HepG2 (cell line): ENCODE data around the gene HES7. TPM values are rescaled to one million over a fixed set of nuclear protein-coding genes. Genes with fewer than 3 reads are reported as not detected.

Experiments
- ATM ChIP-seq: fragments of 450-650 bp; IDR thresholded peaks from 2 replicates; pipeline ENCODE4 v1.7.1; 2017; ENCODE audit warnings: mild to moderate bottlenecking, borderline replicate concordance
- HOXA5 ChIP-seq: sonication (generic); formaldehyde crosslinking; IDR thresholded peaks from 2 replicates; pipeline ENCODE4 v1.4.0; 2020; ENCODE audit warnings: missing genetic modification reagents
- HOXA7 ChIP-seq: sonication (generic); formaldehyde crosslinking; IDR thresholded peaks from 2 replicates; pipeline ENCODE4 v1.8.1; 2022; ENCODE audit warnings: mild to moderate bottlenecking, missing genetic modification reagents, moderate library complexity
- MAZ ChIP-seq, 2 experiments: sonication (generic) in 1 of 2; formaldehyde crosslinking in 1 of 2; IDR thresholded peaks; 2 replicates each; pipeline versions ENCODE4 v1.5.0 to v1.6.1; 2012 to 2020; ENCODE audit warnings: low read depth in 2 of 2, mild to moderate bottlenecking in 2 of 2, borderline replicate concordance in 1 of 2, improper control_type of control experiment in 1 of 2, low read length in 1 of 2, missing genetic modification reagents in 1 of 2, moderate library complexity in 1 of 2
- NFE2L1 ChIP-seq: sonication (generic); formaldehyde crosslinking; IDR thresholded peaks from 2 replicates; pipeline ENCODE4 v1.4.0; 2020; ENCODE audit warnings: missing genetic modification reagents, mild to moderate bottlenecking, borderline replicate concordance
- NFYC ChIP-seq: IDR thresholded peaks from 2 replicates; pipeline ENCODE4 v1.6.1; 2016; ENCODE audit warnings: missing genetic modification reagents, missing compliant biosample characterization
- TBL1XR1 ChIP-seq: fragments of 150-350 bp; IDR thresholded peaks from 2 replicates; pipeline ENCODE4 v1.6.1; 2014; ENCODE audit warnings: borderline replicate concordance, low read length; ENCODE audit not compliant: partially characterized antibody
- THYN1 ChIP-seq: sonication (generic); formaldehyde crosslinking; IDR thresholded peaks from 2 replicates; pipeline ENCODE4 v1.8.1; 2023; ENCODE audit warnings: low read depth, mild to moderate bottlenecking, moderate library complexity, missing genetic modification reagents, borderline replicate concordance
- ZBTB21 ChIP-seq: sonication (generic); formaldehyde crosslinking; IDR thresholded peaks from 2 replicates; pipeline ENCODE4 v1.4.0; 2020; ENCODE audit warnings: missing genetic modification reagents
- ZFP36L1 ChIP-seq: sonication (generic); formaldehyde crosslinking; IDR thresholded peaks from 2 replicates; pipeline ENCODE4 v1.8.0; 2022; ENCODE audit warnings: mild to moderate bottlenecking, missing genetic modification reagents, moderate library complexity
- ZSCAN12 ChIP-seq: sonication (generic); formaldehyde crosslinking; IDR thresholded peaks from 2 replicates; pipeline ENCODE4 v1.9.0; 2021; ENCODE audit warnings: mild to moderate bottlenecking, missing genetic modification reagents
- ZSCAN25 ChIP-seq: sonication (generic); formaldehyde crosslinking; IDR thresholded peaks from 2 replicates; pipeline ENCODE4 v1.8.0; 2022; ENCODE audit warnings: mild to moderate bottlenecking, missing genetic modification reagents
- ZSCAN9 ChIP-seq: IDR thresholded peaks from 2 replicates; pipeline ENCODE4 v1.6.1; 2016; ENCODE audit warnings: borderline replicate concordance
- polyA plus RNA-seq, 8 experiments: library from polyadenylated mRNA; depleted of rRNA in 3 of 8; stranded (reverse) in 7 of 8; unstranded in 1 of 8; fragments of >200 nt; fragmentation: Illumina TruSeq in 4 of 8; extraction: Trizol in 4 of 8; gene quantifications; 2 replicates each; pipeline versions ENCODE4 v1.2.1 to v1.2.3, GENCODE V29; 2011 to 2016; ENCODE audit warnings: low read depth in 4 of 8, missing spikeins in 1 of 8, mixed read lengths in 1 of 8; ENCODE audit not compliant: insufficient read depth in 1 of 8
- total RNA-seq, 5 experiments: library from RNA; depleted of rRNA; stranded (reverse); fragments of >200 nt; fragmentation: Illumina TruSeq; extraction: Trizol; gene quantifications; 2 replicates each; pipeline ENCODE4 v1.2.3, GENCODE V29; 2016; ENCODE audit warnings: low read depth in 1 of 5
- TF ChIP-seq, protein P1 (sequence below): sonication (generic); formaldehyde crosslinking; IDR thresholded peaks from 2 replicates; pipeline ENCODE4 v1.9.0; 2021; ENCODE audit warnings: missing genetic modification reagents, borderline replicate concordance
- TF ChIP-seq, protein P2 (sequence below): sonication (generic); formaldehyde crosslinking; IDR thresholded peaks from 2 replicates; pipeline ENCODE4 v1.5.0; 2020; ENCODE audit warnings: mild to moderate bottlenecking, missing genetic modification reagents
- TF ChIP-seq, protein P3 (sequence below): sonication (generic); formaldehyde crosslinking; IDR thresholded peaks from 2 replicates; pipeline ENCODE4 v1.4.0; 2020; ENCODE audit warnings: low read depth, missing genetic modification reagents
- TF ChIP-seq, protein P4 (sequence below): sonication (generic); formaldehyde crosslinking; IDR thresholded peaks from 2 replicates; pipeline ENCODE4 v1.8.0; 2022; ENCODE audit warnings: mild to moderate bottlenecking, missing genetic modification reagents, borderline replicate concordance
- TF ChIP-seq, protein P5 (sequence below): IDR thresholded peaks from 2 replicates; pipeline ENCODE4 v1.6.1; 2016; ENCODE audit warnings: low read depth, borderline replicate concordance

HES7 gene
- total and polyA plus RNA-seq, 2 of the 13 experiments (the other 11 are each of a cell fraction or from before 2014, with no cell fraction given): not detected

DNA sequence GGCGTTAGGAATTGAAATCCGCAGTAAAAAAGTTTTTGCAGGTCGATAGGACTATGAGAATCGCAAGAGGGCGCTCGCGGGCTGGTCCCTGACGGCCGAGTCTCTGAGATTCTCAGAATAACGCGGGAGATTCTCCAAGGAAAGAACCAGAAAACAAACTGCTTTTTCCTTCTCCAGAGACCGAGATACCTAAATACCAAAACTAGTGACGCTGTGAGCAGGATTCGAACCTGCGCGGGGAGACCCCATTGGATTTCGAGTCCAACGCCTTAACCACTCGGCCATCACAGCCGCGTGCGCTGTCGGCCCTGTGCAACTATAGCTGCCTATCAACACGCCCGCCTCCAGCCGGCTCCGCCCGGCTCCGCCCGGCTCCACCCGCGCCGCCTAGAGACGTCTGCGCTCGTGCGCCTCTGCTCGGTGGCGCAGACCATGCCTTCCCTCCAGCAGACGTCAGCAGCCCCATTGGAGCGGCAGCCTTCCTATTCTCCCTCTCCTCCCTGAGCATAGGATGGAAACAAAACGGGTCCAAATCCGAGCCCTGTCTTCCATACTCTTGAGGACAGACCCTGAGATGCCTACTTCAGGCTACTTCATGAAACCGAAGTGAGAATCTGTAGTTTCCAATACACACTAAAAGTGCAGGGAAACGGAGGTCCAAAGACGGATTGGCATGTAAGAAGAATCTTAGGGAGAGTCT, 14.9 kb upstream of the HES7 start (continued):
- TF ChIP-seq, protein P1, sequence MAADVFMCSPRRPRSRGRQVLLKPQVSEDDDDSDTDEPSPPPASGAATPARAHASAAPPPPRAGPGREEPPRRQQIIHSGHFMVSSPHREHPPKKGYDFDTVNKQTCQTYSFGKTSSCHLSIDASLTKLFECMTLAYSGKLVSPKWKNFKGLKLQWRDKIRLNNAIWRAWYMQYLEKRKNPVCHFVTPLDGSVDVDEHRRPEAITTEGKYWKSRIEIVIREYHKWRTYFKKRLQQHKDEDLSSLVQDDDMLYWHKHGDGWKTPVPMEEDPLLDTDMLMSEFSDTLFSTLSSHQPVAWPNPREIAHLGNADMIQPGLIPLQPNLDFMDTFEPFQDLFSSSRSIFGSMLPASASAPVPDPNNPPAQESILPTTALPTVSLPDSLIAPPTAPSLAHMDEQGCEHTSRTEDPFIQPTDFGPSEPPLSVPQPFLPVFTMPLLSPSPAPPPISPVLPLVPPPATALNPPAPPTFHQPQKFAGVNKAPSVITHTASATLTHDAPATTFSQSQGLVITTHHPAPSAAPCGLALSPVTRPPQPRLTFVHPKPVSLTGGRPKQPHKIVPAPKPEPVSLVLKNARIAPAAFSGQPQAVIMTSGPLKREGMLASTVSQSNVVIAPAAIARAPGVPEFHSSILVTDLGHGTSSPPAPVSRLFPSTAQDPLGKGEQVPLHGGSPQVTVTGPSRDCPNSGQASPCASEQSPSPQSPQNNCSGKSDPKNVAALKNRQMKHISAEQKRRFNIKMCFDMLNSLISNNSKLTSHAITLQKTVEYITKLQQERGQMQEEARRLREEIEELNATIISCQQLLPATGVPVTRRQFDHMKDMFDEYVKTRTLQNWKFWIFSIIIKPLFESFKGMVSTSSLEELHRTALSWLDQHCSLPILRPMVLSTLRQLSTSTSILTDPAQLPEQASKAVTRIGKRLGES (CRISPR knock-in tag): no peak
- TF ChIP-seq, protein P2, sequence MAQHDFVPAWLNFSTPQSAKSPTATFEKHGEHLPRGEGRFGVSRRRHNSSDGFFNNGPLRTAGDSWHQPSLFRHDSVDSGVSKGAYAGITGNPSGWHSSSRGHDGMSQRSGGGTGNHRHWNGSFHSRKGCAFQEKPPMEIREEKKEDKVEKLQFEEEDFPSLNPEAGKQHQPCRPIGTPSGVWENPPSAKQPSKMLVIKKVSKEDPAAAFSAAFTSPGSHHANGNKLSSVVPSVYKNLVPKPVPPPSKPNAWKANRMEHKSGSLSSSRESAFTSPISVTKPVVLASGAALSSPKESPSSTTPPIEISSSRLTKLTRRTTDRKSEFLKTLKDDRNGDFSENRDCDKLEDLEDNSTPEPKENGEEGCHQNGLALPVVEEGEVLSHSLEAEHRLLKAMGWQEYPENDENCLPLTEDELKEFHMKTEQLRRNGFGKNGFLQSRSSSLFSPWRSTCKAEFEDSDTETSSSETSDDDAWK: no peak
- TF ChIP-seq HOXA5 (CRISPR knock-in tag) (peak; percentile 95; the same call in 1 of the 2 replicates), THYN1 (CRISPR knock-in tag) (no peak), ATM (no peak), ZSCAN9 (CRISPR knock-in tag) (peak; percentile 51; the same call in 1 of the 2 replicates), NFYC (CRISPR knock-in tag) (no peak), ZSCAN12 (CRISPR knock-in tag) (no peak), ZFP36L1 (no peak), TBL1XR1 (no peak), ZBTB21 (no peak), ZSCAN25 (no peak), HOXA7 (CRISPR knock-in tag) (no peak), MAZ (IDR thresholded peaks at IDR 0.05; ENCODE audit: borderline replicate concordance, low read depth, low read length) (0 out of 2 replicates have a peak, but pooled peaks have one; percentile 20), MAZ (CRISPR knock-in tag; IDR thresholded peaks at IDR 0.05; ENCODE audit: low read depth) (peak; percentile 71; the same call in 1 of the 2 replicates), NFE2L1 (no peak)
- TF ChIP-seq, protein P3, sequence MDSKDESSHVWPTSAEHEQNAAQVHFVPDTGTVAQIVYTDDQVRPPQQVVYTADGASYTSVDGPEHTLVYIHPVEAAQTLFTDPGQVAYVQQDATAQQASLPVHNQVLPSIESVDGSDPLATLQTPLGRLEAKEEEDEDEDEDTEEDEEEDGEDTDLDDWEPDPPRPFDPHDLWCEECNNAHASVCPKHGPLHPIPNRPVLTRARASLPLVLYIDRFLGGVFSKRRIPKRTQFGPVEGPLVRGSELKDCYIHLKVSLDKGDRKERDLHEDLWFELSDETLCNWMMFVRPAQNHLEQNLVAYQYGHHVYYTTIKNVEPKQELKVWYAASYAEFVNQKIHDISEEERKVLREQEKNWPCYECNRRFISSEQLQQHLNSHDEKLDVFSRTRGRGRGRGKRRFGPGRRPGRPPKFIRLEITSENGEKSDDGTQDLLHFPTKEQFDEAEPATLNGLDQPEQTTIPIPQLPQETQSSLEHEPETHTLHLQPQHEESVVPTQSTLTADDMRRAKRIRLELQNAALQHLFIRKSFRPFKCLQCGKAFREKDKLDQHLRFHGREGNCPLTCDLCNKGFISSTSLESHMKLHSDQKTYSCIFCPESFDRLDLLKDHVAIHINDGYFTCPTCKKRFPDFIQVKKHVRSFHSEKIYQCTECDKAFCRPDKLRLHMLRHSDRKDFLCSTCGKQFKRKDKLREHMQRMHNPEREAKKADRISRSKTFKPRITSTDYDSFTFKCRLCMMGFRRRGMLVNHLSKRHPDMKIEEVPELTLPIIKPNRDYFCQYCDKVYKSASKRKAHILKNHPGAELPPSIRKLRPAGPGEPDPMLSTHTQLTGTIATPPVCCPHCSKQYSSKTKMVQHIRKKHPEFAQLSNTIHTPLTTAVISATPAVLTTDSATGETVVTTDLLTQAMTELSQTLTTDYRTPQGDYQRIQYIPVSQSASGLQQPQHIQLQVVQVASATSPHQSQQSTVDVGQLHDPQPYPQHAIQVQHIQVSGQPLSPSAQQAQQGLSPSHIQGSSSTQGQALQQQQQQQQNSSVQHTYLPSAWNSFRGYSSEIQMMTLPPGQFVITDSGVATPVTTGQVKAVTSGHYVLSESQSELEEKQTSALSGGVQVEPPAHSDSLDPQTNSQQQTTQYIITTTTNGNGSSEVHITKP (CRISPR knock-in tag): no peak
- TF ChIP-seq, protein P4, sequence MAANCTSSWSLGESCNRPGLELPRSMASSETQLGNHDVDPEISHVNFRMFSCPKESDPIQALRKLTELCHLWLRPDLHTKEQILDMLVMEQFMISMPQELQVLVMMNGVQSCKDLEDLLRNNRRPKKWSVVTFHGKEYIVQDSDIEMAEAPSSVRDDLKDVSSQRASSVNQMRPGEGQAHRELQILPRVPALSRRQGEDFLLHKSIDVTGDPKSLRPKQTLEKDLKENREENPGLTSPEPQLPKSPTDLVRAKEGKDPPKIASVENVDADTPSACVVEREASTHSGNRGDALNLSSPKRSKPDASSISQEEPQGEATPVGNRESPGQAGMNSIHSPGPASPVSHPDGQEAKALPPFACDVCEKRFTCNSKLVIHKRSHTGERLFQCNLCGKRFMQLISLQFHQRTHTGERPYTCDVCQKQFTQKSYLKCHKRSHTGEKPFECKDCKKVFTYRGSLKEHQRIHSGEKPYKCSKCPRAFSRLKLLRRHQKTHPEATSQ (CRISPR knock-in tag): no peak; the same call in 1 of the 2 replicates
- TF ChIP-seq, protein P5, sequence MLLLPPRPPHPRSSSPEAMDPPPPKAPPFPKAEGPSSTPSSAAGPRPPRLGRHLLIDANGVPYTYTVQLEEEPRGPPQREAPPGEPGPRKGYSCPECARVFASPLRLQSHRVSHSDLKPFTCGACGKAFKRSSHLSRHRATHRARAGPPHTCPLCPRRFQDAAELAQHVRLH: peak; percentile 75; the same call in 1 of the 2 replicates
